Lower leg skin (tissue), 3 donors: ENCODE results near the gene COA6.

Experiments
- POLR2A ChIP-seq, 2 donors: fragments of 450-650 bp; IDR thresholded peaks; one replicate each; pipeline ENCODE4 v1.6.1; 2016 to 2017; ENCODE audit warnings: antibody characterized with exemption in 2 of 2, mild to moderate bottlenecking in 1 of 2, moderate library complexity in 1 of 2
- TF ChIP-seq, protein P1 (sequence below), 3 donors: fragments of 450-650 bp; IDR thresholded peaks; one replicate each; pipeline ENCODE4 v1.5.1; 2016; ENCODE audit warnings: antibody characterized with exemption in 3 of 3, mild to moderate bottlenecking in 3 of 3, moderate library complexity in 2 of 3

DNA sequence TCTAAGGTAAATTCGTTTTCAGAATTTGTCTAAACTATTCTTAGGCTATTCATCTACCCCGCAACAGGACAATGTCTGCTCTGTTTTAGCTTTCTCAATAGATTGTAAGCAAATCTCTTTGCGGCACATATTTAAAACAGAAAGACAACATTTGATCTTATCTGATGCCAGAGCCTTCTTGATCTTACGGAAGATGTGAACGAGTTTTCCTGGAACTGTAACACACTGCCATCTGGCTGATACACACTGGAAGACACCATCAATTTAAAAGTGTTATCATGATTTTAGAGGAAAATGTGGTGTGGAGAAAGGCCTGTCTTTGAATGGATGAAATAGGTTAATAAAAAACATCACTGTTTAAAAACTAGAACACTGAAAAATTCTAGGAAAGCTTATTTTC is 36.1 kb downstream of the COA6 start:
- TF ChIP-seq, protein P1, sequence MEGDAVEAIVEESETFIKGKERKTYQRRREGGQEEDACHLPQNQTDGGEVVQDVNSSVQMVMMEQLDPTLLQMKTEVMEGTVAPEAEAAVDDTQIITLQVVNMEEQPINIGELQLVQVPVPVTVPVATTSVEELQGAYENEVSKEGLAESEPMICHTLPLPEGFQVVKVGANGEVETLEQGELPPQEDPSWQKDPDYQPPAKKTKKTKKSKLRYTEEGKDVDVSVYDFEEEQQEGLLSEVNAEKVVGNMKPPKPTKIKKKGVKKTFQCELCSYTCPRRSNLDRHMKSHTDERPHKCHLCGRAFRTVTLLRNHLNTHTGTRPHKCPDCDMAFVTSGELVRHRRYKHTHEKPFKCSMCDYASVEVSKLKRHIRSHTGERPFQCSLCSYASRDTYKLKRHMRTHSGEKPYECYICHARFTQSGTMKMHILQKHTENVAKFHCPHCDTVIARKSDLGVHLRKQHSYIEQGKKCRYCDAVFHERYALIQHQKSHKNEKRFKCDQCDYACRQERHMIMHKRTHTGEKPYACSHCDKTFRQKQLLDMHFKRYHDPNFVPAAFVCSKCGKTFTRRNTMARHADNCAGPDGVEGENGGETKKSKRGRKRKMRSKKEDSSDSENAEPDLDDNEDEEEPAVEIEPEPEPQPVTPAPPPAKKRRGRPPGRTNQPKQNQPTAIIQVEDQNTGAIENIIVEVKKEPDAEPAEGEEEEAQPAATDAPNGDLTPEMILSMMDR (IDR thresholded peaks at IDR 0.05), result no peak
- TF ChIP-seq POLR2A (IDR thresholded peaks at IDR 0.05), result no peak
